ENCODE results near the gene ULBP1.
"Not testable (repeated sequence)": the region's sequence is repeated elsewhere in the genome, so short reads cannot be mapped to it uniquely, and the experiment has no call there.

The ULBP1 gene, protein sequence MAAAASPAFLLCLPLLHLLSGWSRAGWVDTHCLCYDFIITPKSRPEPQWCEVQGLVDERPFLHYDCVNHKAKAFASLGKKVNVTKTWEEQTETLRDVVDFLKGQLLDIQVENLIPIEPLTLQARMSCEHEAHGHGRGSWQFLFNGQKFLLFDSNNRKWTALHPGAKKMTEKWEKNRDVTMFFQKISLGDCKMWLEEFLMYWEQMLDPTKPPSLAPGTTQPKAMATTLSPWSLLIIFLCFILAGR

DNA sequence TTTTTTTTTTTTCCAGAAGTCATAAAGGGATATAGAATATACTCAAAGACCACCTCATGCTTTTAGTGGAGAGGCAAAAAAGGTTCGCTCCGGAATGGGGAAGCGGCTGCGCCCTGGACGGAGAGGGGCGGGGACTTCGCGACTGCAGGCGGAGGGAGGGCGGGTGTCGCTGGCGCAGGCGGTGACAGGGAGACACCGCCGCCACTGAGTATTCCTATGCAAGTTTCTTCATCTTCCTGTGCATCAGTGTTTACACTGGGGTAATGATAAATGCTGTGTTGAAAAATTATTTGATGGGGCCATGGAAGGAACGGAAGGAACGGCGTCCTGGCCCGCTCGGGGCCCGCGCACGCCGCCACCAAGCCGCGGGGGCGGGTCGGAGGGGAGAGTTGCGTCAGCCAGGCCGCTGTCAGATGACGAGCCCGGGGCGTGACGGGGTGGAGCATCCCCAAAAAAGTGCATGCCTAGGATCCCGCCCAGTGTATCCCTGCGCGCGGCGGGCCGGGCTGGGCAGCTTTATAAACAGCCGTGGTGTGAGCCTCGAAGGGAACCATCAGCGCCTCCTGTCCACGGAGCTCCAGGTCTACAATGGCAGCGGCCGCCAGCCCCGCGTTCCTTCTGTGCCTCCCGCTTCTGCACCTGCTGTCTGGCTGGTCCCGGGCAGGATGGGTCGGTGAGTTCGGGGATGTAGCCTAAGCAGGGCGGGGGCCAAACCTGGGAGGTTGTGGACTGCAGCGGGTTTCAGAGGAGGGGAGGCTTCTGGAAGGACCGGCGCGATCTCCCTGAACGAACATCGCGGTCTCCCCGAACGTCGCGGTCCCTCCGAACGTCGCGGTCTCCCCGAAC is at the start of gene ULBP1:
Gene ULBP1, plus strand, starts transcription at position 482 of the 846 bp plus-strand sequence. Its CDS starts 107 bp downstream, at position 589.
- DNase-seq = no peak

DNA sequence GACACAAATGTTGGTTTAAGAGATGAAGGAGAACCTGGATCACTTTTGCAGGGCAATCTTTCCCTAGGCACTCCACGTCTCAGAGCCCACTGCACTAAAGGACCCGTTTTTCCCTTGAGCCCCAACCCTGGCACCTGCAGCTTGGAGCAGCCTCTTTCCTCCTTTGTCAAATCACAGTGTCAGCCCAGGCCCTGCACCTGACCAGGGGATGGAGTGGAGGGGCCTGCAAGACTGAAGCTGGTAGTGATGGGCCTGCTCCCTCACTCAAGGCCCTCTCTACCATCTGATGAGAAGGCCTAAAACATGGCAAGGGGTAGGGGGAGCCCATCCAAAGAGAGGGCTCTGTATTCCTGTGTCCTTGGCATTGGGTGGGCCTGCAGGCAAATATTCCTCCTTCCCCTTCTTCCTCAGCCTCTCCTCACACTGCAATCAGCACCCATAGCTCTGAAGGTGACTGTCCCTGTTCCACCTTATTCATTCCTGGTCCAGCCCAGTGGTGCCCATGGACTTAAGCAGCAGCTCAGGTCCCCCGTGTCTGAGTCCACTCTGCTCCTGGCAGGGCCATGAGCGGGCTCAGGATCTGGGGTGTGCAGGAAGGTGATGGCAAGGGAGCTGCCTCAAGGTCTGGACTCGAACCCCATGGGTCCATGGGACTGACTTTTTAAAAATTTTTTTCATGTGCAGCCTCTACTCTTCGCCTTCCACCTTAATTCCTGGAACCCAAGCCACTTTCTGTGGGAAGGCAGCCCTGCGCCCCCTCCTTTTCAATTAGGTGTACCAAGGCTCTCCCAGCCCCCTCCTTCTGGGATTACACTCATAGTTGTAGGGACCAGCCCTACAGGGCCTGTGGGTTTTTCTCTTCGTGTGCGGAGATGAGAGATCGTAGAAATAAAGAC is 47.5 kb upstream of the ULBP1 start:
- no peak for DNase-seq

DNA sequence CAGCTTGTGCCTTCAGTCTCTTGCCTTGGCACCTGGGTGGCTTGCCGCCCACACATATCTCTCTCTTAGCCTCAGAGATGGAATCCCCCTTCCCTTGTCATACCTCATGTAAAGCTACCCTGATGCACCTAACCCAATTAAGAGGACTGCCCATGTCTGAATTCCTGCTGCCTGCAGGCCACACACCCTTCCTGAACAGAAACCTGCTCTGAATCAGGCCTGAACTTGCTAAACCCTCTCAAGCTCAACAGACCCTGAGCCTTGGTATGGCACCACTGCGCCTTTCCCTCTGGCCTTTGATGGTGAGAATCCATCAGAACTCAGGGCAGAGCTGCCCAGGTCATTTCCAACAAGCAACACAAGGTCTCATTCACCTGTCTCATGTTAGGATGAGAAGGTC is 46.1 kb upstream of the ULBP1 start:
- no peak for DNase-seq

DNA sequence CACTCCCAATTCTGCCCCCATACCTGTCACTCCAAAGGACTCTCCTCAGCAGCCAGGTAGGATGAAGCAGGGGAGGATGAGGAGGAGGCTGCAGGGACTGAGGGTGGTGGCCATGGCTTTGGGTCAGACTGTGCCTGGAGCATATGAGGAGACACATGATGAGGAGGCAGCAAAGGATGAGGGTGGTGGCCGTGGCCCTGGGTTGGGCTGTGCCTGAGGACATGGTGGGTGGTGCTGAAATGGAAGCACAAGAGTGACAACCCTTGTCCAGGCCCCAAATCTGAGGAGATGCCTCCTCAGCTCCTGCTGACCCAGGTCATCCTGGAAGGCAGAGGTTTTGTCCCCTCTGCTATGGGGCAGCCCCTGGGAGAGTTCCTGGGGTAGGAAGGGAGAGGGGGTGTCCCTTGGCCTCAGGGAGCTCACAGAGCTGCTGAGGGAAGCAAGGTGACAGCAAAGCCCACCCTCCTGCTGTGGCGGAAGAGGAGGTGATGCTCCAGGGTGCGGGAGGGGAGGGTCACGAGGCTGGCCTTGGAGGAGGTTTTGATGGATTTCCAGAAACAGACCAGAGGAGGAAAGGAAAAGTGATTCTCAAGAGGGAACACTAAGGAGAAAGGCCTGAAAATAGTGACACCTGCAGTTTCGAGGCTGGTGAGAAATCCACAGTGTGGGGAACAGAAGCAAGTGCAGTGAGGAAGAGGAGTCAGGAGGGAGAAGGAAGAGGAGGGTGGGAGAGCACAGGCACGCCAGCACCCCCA is 45.4 kb upstream of the ULBP1 start:
- no peak for DNase-seq

DNA sequence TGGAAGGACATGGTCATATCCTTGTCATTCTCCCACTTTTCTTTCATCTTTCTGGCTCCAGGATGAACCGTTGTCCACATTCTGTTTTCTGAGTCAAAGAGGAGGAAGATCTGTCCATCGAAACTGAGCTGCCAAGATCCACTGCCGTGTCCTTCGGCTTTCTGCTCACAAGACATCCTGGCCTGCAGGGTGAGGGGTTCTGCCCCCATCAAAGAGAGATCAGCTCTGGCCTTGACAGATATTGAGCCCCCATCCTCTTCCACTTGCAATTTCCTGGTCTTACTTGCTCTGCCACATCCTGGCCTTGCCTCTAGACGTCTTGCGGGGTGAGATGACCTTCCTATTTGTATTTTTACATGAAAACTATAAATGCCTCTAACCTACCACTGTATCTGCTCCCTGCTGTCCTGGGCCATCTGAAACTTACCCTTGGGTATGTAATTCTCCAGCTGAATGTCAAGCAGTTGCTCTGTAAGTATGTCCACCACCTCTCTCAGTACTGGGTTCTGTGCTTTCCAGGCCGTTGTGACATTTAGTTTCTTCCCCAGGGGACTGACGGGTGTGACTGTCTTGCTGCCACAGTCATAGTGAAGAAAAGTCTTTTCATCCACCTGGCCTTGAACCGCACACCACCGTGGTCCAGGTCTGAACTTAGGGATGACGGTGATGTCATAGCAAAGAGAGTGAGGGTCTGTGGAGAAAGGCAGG is 44.5 kb upstream of the ULBP1 start:
- not testable (repeated sequence) for DNase-seq

DNA sequence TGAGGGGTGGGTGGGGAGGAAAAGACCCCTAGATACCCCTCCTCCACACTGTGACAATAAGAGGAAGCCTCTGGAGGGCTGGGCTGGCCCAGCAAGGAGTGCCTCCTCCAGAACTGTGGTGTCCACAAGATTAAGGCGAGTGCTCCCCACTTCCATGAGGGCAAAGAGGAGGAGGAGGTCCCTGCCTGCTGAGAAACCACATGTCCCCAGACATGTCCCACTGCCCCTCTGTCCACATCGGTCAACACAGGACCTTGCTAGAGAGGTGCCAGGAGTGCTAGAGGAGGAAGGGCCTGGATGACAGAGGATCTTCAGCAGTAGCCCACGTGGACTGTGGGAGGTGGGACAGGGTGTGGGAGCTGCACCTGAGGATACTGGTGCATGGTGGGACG is 43.9 kb upstream of the ULBP1 start:
- DNase-seq = no peak

DNA sequence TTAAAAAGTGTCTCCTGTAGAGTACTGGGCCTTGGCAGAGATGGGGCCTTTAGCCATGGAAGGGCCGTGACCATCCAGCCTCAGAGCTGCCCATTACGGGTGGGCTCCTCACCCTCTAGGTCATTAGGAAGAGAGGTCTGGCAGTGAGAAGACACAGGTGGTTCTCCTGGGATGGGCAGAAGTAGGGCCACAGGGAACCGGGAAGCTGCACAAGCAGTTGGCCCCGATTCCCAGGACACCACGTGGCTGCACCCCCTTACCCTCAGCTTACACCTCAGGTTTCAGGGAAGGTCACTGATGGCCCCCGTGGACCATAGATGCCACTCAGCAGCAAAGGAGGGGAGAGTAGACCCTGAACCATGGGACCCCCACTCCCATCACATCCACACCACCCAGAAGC is 42.4 kb upstream of the ULBP1 start:
- no peak for DNase-seq

DNA sequence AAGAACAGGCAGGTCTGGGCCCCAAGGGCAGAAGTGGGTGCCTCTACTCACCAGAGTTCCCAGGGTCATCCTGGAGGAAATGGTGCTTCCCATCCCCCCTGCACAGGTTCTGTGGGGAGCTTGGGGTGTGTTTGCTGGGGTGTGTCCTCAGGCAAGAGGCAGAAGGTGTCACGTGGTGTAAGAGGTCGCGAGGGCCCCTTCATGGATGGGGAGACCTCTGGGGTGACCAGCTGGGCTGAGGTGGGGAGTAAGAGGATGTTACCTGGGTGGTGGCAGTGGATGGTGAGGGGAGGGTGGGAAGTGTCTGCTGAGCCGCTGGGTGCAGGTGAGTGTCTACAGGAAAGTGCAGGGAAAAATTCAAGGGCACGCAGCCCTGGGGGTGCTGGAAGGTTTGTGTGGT is 41.7 kb upstream of the ULBP1 start:
- not testable (repeated sequence) for DNase-seq

DNA sequence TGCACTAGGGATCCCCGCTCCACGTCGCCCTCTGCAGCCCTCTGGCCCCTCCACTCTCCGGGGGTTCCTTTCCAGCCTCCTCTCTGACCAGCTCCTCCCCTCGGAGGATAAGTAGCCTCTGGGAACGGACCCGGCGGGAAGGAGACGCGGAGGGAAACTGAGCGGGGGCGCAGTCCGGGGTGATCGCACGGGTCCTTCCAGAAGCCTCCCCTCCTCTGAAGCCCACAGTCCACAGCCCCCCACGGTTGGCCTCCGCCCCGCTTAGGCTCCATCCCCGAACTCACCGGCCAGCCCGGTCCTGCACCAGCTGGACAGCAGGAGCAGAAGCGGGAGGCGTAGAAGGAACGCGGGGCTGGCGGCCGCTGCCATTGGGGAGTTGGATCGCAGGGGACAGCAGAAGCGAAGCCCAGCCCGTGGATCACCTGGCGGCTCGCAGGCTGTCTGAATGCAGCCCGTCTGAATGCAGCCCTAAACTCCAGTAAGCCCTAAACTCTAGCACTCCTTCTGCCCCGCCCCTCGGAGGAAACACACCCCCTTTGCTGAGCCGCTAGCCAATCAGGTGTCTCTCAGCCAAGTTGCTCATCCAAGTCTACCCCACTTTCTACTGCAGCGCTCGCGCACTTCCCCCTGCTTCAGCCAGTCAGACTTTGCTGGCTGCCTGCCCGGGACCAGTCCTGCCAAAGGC is 41.0 kb upstream of the ULBP1 start, which contains the start of gene RAET1G:
Gene RAET1G, minus strand, starts transcription at position 480 of the 685 bp plus-strand sequence. Its CDS starts 111 bp downstream, at position 369.
- peak; percentile 84 for DNase-seq

DNA sequence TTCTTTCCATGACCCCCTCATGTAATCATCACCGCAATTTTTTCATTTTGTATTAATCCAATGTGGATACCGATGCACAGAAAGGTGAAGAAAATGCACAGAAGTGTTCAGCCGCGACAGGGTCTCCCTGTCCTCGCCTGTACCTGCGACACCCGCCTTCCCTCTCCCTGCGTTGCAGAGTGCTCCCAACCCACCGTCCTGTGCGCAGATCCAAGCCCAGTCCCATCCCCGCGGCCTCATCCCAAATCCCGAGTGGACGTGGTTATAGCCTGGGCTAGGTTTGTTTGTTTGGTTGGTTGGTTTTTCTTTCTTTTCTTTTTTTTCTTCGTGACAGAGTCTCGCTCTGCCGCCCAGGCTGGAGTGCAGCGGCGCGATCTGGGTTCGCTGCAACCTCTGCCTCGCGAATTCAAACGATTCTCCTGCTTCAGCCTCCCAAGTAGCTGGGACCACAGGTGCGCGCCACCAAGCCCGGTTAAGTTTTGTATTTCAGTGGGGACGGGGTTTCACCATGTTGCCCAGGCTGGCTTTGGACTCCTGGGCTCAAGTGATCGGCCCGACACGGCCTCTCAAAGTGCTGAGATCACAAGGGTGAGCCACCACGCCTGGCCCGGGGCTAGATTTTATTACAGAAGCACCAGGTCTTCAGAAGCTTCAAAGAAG is 40.3 kb upstream of the ULBP1 start:
- no peak for DNase-seq

DNA sequence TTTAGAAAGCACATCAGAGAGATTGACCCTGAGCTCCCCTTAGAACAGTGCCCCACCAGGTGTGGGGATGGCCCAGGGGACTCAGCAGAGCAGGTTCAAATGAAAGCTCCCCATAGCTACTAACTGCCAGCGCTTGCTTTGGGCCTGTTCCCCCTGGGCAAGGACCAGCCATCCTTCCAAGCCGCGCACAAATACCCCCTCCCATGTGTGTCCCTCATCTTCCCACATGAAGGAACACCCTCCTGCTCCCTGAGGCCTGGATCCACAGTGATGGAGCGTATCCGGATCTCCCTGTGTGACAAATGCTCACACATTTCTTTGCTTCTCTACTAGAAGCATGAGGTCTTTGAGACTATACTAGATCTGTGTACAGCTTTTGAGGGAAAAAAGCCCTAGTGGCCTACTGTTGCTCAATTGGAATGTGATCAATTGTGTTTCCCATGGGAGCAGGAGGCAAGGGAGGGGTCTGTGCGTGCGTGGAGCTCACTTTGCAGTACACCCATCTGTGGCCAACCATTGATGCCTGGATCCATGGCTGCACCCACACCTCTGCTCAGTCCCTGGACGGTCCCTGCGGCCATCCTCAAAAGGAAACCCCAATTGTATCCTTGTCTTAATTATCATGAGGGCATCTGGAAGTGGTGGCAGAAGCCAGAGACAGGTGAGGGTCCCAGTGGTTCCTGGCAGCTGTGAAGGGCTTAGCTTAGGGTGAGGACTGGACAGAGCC is 39.4 kb upstream of the ULBP1 start:
- DNase-seq = no peak

DNA sequence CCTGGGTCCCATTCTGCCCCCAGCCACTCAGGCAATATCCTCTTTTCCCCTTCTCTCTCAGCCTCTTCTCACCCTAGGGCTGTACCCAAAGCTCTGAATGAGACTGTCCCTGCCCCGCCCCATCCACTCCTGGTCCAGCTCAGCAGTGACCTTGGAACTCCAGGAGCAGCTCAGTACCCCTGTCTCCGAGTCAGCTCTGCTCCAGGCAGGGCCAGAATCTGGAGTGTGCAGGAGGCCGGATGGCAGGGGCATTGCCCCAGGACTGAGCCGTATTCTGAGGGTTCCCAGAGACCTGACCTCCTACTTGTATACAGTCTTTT is 38.9 kb upstream of the ULBP1 start:
- DNase-seq = no peak

DNA sequence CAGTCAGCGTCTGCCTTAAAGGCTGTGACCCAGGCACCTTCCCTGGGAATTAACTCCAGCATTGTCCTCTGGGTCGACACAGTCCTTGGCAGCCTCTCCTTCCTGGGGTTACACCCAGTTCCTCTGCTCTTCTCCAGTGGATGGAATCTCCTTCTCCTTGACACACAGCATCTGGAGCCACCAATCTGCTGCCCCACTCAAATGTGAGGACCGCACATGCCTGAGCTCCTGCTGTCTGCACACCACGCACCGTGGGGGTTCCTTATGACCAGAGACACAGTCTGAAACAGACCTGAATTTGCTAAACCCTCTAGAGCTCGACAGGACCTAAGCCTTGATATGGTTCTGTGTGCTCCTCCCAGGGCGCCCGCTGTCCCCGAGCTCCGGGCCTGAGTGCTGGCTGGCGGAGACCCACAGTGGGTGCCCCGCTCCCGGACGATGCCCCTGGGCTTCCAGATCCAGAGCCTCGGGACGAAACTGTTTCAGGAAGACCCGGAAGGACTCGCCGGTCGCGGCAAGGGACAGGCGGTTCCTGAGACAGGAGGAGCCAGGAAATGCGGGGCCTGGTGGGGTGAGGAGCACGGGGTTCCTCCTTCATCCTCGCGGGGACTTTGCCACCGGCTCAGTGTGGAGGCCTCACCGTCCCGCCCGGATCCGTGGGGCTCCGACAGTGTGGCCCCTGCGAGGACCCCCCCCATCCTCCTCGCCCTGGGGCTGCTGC is 38.3 kb upstream of the ULBP1 start:
- no peak for DNase-seq

DNA sequence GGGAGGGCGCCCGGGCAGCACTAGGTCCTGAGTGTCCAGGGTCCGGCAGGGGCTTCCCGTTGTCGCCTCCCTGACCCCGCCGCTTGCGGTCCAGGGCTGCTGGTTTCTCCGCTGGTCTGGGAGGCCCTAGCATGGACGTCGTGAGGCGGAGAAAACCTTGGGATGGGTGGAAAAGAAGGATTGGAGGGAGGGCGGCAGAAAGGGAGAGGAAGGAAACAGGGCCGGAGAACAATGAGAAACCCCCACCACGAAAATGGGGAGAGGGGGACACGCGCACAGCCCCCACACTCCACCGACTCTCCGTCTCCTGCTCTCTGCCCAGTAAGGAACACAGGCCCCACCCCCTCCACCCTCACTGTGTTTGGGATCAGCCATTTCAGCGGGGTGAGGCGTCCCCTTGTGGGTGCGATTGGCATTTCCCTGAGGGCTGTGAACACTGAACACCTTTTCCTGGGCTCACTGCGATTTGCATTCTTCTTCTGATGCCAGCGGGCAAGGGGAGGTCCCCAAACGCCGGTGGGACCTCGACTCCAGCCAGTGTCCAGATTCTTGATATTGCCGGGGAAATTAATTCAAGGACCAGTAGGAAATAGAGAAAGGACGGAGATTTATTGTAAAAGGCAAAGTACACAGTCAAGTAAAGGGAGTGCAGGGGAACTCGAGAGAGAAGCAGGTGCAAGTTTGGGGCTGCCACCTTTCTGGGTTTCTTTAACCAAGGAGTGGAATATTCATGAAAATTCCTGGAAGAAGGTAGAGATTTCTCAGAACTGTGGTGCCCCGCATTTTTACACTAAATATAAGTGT is 37.6 kb upstream of the ULBP1 start:
- DNase-seq = peak; percentile 58

DNA sequence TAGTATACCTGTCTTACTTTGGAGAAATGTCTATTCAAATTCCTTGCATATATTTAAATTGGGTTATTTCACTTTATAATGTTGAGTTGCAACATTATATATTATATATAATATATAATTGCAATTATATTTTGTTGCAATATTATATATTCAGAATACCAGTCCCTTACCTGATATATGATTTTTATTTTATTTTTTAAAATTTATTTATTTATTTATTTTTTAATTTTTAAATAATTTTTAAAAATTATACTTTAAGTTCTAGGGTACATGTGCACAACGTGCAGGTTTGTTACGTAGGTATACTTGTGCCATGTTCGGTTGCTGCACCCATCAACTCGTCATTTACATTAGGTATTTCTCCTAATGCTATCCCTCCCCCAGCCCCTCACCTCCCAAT is 36.7 kb upstream of the ULBP1 start:
- not testable (repeated sequence) for DNase-seq

DNA sequence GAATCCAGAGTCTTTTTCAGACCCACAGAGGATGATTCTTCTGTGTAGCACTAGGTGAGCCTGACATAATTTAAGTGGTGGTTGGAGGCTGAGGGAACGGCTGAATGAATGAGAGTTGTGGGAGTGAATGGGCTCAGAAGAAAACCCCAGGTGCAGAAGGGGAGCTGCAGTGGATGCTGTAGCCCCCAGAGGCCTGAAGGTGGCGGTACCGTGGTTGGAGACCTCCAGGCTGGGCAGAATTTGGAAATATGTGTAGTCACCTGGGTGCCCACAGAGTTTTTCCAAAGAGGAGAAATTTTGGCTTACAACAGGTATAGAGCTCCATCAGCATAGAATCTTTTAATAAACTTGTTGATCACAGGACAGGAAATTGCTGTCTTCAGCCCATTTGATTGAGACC is 34.3 kb upstream of the ULBP1 start:
- DNase-seq = no peak

DNA sequence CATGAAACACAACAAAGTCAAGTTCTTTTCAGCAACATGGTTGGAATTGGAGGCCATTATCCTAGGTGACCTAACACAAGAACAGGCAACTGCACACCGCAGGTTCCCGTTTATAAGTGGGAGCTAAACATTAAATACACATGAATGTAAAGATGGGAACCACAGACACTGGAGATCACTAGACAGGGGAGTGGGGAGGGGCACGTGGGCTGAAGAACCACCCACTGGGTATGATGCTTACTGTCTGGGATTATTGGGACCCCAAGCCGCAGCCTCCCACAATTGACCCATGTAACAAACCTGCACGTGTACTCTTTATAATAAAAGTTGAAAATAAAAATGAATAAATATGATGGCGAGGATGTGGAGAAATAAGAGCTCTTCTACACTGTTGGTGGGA is 32.2 kb upstream of the ULBP1 start:
- no peak for DNase-seq

DNA sequence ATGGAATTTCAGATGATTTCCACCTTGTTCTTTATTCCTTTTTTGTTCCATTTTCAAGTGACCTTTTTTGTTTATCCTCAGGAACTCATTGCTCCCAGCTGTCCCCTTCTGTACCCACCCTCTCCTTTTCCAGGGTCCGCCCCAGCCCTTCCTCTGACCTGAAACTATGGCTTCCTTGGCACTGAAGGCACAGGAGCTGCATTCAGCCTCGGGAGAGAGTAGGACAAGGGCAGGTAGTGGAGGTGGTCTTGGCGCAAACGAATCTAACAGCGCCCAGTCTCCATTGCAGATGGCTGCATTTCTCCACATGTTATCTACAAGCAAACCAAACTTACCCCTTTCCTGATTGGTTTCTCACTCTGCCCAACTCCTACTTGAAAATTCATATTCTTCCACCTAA is 30.7 kb upstream of the ULBP1 start:
- no peak for DNase-seq

DNA sequence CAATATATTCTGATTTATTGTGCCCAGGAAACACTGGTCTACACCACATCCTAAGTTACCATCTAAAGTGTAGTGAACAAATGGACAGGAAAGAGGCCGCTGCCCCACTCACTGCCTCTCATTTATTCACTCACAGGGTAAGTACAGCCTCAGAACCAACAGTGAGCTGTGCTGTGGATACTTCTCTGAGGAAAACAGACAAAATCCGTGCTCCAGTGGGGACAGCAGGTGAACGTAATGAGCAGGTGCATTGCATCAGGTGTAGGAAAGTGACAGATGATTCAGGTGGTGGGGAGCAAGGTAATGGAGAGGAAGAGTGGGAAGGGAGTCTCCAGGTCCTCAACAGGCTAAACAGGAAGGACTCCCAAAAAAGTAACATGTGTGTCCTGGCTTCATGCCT is 30.3 kb upstream of the ULBP1 start:
- DNase-seq = no peak
